ENCODE results near the gene AUTS2. TPM values are rescaled to one million over a fixed set of nuclear protein-coding genes. Genes with fewer than 3 reads are reported as not detected.

AUTS2 gene
- total and polyA plus RNA-seq, 9 of the 15 experiments (the other 6 are each of a cell fraction or from before 2014, with no cell fraction given) = 0.58 TPM; not detected in 8

DNA sequence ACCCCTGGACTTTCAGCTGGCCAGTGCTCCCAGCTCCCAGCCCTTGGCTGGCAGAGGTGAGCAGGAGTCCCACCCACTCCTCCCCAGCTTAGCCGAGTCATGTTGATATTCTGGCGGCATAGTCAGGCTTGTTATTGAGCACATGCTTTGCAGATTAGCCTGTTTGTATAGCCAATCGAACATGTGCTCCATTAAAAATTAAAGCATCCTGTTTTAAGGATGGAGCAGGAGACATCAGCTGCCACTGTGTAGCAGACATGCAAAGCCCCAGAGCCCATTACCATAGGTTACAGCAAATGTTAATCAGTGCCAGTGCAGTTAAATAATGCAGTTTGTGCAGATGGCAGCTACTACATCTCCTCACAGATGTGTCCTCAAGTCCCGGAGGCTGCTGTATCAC is 959.1 kb downstream of the AUTS2 start:
- H3K9me3 ChIP-seq (replicated peaks; ENCODE audit: control insufficient read depth, insufficient read depth, low read depth, low read length) = no peaks in the 10 kb centered on the region
- no peak overlapping the region for H3K4me3 ChIP-seq
- H3K27me3 ChIP-seq (ENCODE audit: control insufficient read depth in 2 of 2, insufficient read depth in 2 of 2, low read length in 2 of 2) = no peaks in the 10 kb centered on the region; a peak in 1 of 5 replicates
- ChIA-PET CTCF (ENCODE audit: low intra/inter-chr PET ratio) (no interaction called here), POLR2A (no interaction called here)
- no peaks in the 10 kb centered on the region for H3K9me1 ChIP-seq (ENCODE audit: control insufficient read depth, insufficient read depth, low read length)
- H3K9ac ChIP-seq (ENCODE audit: insufficient read depth in 1 of 2, low read depth in 2 of 2, low read length in 2 of 2) = no peak overlapping the region
- no peaks in the 10 kb centered on the region for H3K36me3 ChIP-seq (ENCODE audit: control insufficient read depth, insufficient read depth, low read length)
- H3K4me1 ChIP-seq (replicated peaks in 1 of 2; ENCODE audit: control insufficient read depth in 2 of 2, insufficient read depth in 2 of 2, low read length in 2 of 2) = no peaks in the 10 kb centered on the region
- no TSS peak for BruUV-seq (replicated peaks)
- H2AFZ ChIP-seq (ENCODE audit: low read depth, low read length) = no peak overlapping the region
- WGBS (ENCODE audit: insufficient coverage, low coverage, missing lambda C conversion rate) = 5% methylated on average over 4 of the region's 4 CpGs
- no peaks in the 10 kb centered on the region for H4K20me1 ChIP-seq (replicated peaks; ENCODE audit: control insufficient read depth, insufficient read depth, low read length)
- no peaks in the 10 kb centered on the region for H3K79me2 ChIP-seq (ENCODE audit: control insufficient read depth, insufficient read depth, low read length)
- in situ Hi-C loops (cut with MboI) (no loop called here), intact Hi-C loops (cut with micrococcal nuclease) (no loop called here)
- FAIRE-seq (no peak), DNase-seq (ENCODE audit: extremely low read depth in 1 of 4, low spot score in 3 of 4) (no peak), ATAC-seq (no peak)
- no peak overlapping the region for H3K4me2 ChIP-seq (ENCODE audit: insufficient read depth, low read length)
- H3K27ac ChIP-seq (ENCODE audit: extremely low read depth, low read depth, low read length) = no peak overlapping the region
- TF ChIP-seq, protein P1, sequence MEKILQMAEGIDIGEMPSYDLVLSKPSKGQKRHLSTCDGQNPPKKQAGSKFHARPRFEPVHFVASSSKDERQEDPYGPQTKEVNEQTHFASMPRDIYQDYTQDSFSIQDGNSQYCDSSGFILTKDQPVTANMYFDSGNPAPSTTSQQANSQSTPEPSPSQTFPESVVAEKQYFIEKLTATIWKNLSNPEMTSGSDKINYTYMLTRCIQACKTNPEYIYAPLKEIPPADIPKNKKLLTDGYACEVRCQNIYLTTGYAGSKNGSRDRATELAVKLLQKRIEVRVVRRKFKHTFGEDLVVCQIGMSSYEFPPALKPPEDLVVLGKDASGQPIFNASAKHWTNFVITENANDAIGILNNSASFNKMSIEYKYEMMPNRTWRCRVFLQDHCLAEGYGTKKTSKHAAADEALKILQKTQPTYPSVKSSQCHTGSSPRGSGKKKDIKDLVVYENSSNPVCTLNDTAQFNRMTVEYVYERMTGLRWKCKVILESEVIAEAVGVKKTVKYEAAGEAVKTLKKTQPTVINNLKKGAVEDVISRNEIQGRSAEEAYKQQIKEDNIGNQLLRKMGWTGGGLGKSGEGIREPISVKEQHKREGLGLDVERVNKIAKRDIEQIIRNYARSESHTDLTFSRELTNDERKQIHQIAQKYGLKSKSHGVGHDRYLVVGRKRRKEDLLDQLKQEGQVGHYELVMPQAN (IDR thresholded peaks at IDR 0.05; ENCODE audit: borderline replicate concordance) = no peak
- TF ChIP-seq STAG1 (CRISPR knock-in tag; IDR thresholded peaks at IDR 0.05; ENCODE audit: borderline replicate concordance) = no peak
- no peak for TF ChIP-seq CBX8 (IDR thresholded peaks at IDR 0.05; ENCODE audit: borderline replicate concordance, extremely low read depth, low read depth, low read length, poor library complexity, severe bottlenecking)
- TF ChIP-seq KDM1A (IDR thresholded peaks at IDR 0.05) = no peak
- no peak for TF ChIP-seq SMARCA4 (IDR thresholded peaks at IDR 0.05)
- TF ChIP-seq, protein P2, sequence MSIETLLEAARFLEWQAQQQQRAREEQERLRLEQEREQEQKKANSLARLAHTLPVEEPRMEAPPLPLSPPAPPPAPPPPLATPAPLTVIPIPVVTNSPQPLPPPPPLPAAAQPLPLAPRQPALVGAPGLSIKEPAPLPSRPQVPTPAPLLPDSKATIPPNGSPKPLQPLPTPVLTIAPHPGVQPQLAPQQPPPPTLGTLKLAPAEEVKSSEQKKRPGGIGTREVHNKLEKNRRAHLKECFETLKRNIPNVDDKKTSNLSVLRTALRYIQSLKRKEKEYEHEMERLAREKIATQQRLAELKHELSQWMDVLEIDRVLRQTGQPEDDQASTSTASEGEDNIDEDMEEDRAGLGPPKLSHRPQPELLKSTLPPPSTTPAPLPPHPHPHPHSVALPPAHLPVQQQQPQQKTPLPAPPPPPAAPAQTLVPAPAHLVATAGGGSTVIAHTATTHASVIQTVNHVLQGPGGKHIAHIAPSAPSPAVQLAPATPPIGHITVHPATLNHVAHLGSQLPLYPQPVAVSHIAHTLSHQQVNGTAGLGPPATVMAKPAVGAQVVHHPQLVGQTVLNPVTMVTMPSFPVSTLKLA (conservative IDR thresholded peaks at IDR 0.05) = no peak
- TF ChIP-seq, protein P3, sequence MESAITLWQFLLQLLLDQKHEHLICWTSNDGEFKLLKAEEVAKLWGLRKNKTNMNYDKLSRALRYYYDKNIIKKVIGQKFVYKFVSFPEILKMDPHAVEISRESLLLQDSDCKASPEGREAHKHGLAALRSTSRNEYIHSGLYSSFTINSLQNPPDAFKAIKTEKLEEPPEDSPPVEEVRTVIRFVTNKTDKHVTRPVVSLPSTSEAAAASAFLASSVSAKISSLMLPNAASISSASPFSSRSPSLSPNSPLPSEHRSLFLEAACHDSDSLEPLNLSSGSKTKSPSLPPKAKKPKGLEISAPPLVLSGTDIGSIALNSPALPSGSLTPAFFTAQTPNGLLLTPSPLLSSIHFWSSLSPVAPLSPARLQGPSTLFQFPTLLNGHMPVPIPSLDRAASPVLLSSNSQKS (CRISPR knock-in tag; IDR thresholded peaks at IDR 0.05) = no peak
- TF ChIP-seq, protein P4, sequence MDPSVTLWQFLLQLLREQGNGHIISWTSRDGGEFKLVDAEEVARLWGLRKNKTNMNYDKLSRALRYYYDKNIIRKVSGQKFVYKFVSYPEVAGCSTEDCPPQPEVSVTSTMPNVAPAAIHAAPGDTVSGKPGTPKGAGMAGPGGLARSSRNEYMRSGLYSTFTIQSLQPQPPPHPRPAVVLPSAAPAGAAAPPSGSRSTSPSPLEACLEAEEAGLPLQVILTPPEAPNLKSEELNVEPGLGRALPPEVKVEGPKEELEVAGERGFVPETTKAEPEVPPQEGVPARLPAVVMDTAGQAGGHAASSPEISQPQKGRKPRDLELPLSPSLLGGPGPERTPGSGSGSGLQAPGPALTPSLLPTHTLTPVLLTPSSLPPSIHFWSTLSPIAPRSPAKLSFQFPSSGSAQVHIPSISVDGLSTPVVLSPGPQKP (CRISPR knock-in tag; IDR thresholded peaks at IDR 0.05) = no peak
- TF ChIP-seq GATA2 (CRISPR knock-in tag; IDR thresholded peaks at IDR 0.05) = no peak
- no peak for TF ChIP-seq TAF7 (tag; IDR thresholded peaks at IDR 0.05)
- TF ChIP-seq, protein P5, sequence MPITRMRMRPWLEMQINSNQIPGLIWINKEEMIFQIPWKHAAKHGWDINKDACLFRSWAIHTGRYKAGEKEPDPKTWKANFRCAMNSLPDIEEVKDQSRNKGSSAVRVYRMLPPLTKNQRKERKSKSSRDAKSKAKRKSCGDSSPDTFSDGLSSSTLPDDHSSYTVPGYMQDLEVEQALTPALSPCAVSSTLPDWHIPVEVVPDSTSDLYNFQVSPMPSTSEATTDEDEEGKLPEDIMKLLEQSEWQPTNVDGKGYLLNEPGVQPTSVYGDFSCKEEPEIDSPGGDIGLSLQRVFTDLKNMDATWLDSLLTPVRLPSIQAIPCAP (CRISPR knock-in tag; IDR thresholded peaks at IDR 0.05; ENCODE audit: borderline replicate concordance) = no peak
- TF ChIP-seq, protein P6, sequence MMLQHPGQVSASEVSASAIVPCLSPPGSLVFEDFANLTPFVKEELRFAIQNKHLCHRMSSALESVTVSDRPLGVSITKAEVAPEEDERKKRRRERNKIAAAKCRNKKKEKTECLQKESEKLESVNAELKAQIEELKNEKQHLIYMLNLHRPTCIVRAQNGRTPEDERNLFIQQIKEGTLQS (IDR thresholded peaks at IDR 0.05) = no peak
- TF ChIP-seq, protein P6 (CRISPR knock-in tag; conservative IDR thresholded peaks at IDR 0.05) = no peak
- no peak for TF ChIP-seq YBX1 (IDR thresholded peaks at IDR 0.05)
